ENCODE results near the gene MAP4K5.

- TF ChIP-seq CTCF (IDR thresholded peaks at IDR 0.05; ENCODE audit: low read depth, low read length) = no peak
- TF ChIP-seq MAX (IDR thresholded peaks at IDR 0.05; ENCODE audit: low read depth, low read length) = no peak
- no peak for TF ChIP-seq POLR2A (IDR thresholded peaks at IDR 0.05; ENCODE audit: extremely low read depth, insufficient read length)
These were observed 904 bp upstream of the MAP4K5 start for GRCh38 chr14:50533241-50533705.

Measured in NB4 (cell line).